Measurements from ENCODE around the gene ARHGEF10L.

DNA sequence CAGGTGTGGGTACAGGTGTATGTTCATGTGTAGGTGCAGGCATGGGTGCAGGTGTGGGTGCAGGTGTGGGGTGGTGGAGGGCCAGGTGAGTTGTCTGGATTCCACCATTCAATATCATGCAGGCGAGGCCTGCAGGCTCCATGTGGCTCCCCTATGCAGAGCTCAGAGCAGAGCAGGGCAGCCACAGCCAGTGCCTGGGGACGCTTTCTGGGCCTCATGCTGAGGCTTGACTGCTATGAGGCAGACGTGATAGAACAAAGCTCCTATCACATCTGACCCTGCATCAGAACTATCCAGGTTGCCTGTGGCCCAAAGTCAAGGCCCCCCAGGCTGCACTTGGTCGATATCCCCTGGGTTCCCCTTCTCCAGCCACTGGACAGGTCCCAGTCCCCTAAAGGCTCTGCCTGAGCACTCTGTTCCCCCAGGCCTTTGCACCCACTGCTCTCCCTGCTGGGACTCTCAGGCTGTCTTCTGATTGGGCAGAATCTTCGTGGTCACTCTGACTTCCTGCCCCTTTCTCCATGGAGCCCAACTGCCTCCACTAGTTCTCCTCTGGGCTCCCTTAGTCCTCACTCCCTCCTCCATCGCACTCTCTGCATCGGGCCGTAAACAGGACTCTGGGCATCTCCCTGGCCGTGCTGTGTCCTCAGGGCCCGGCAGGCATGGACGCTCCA is 137.0 kb downstream of the ARHGEF10L start:
- TF ChIP-seq EZH2 (IDR thresholded peaks at IDR 0.05; ENCODE audit: borderline replicate concordance, low read depth, low read length, poor library complexity, severe bottlenecking): no peak
- TF ChIP-seq, protein P1, sequence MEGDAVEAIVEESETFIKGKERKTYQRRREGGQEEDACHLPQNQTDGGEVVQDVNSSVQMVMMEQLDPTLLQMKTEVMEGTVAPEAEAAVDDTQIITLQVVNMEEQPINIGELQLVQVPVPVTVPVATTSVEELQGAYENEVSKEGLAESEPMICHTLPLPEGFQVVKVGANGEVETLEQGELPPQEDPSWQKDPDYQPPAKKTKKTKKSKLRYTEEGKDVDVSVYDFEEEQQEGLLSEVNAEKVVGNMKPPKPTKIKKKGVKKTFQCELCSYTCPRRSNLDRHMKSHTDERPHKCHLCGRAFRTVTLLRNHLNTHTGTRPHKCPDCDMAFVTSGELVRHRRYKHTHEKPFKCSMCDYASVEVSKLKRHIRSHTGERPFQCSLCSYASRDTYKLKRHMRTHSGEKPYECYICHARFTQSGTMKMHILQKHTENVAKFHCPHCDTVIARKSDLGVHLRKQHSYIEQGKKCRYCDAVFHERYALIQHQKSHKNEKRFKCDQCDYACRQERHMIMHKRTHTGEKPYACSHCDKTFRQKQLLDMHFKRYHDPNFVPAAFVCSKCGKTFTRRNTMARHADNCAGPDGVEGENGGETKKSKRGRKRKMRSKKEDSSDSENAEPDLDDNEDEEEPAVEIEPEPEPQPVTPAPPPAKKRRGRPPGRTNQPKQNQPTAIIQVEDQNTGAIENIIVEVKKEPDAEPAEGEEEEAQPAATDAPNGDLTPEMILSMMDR (conservative IDR thresholded peaks at IDR 0.05; ENCODE audit: low read depth, low read length): no peak
